SK-N-MC (cell line): Measurements from ENCODE around the gene LRRN4CL.

Experiments used
- FOXP2 ChIP-seq: optimal IDR thresholded peaks from 2 replicates; pipeline ENCODE3; 2011; ENCODE audit warnings: mild to moderate bottlenecking, moderate library complexity; ENCODE audit not compliant: insufficient read depth; ENCODE audit errors: extremely low read length, control extremely low read depth
- POLR2AphosphoS5 ChIP-seq: IDR thresholded peaks from 2 replicates; pipeline ENCODE4 v1.6.1; 2012; ENCODE audit warnings: mild to moderate bottlenecking, low read depth, low read length, borderline replicate concordance

GRCh38 chr11:62737196-62737595 lies 47.9 kb upstream of the LRRN4CL start:
- TF ChIP-seq POLR2AphosphoS5 (no peak), FOXP2 (no peak)
